Ishikawa (cell line): Measurements from ENCODE around the gene PCMTD2.

Experiments used
- CEBPB ChIP-seq: IDR thresholded peaks from 2 replicates; pipeline ENCODE4 v1.6.1; 2012
- CREB1 ChIP-seq: IDR thresholded peaks from 2 replicates; pipeline ENCODE4 v1.6.1; 2012; ENCODE audit warnings: low read depth
- EGR1 ChIP-seq: IDR thresholded peaks from 2 replicates; pipeline ENCODE4 v1.6.1; 2012
- EP300 ChIP-seq: IDR thresholded peaks from 2 replicates; pipeline ENCODE4 v1.6.1; 2012; ENCODE audit warnings: borderline replicate concordance
- FOXM1 ChIP-seq: IDR thresholded peaks from 2 replicates; pipeline ENCODE4 v1.6.1; 2012; ENCODE audit warnings: low read depth, borderline replicate concordance
- NFIC ChIP-seq: IDR thresholded peaks from 2 replicates; pipeline ENCODE4 v1.6.1; 2012
- RAD21 ChIP-seq: IDR thresholded peaks from 2 replicates; pipeline ENCODE4 v1.6.1; 2012; ENCODE audit warnings: low read depth
- TAF1 ChIP-seq: IDR thresholded peaks from 2 replicates; pipeline ENCODE4 v1.6.1; 2012; ENCODE audit warnings: low read depth, mild to moderate bottlenecking
- TCF12 ChIP-seq: IDR thresholded peaks from 2 replicates; pipeline ENCODE4 v1.6.1; 2012; ENCODE audit warnings: low read depth
- TEAD4 ChIP-seq: IDR thresholded peaks from 2 replicates; pipeline ENCODE4 v1.6.1; 2012
- YY1 ChIP-seq: IDR thresholded peaks from 2 replicates; pipeline ENCODE4 v1.6.1; 2012; ENCODE audit warnings: low read depth
- ZBTB7A ChIP-seq: IDR thresholded peaks from 2 replicates; pipeline ENCODE4 v1.6.1; 2012; ENCODE audit warnings: low read depth
- TF ChIP-seq, protein P1 (sequence below): IDR thresholded peaks from 2 replicates; pipeline ENCODE4 v1.6.1; 2012
- TF ChIP-seq, protein P2 (sequence below): IDR thresholded peaks from 2 replicates; pipeline ENCODE4 v1.6.1; 2012
- TF ChIP-seq, protein P3 (sequence below): IDR thresholded peaks from 2 replicates; pipeline ENCODE4 v1.6.1; 2012; ENCODE audit warnings: low read depth, mild to moderate bottlenecking

The PCMTD2 gene

DNA sequence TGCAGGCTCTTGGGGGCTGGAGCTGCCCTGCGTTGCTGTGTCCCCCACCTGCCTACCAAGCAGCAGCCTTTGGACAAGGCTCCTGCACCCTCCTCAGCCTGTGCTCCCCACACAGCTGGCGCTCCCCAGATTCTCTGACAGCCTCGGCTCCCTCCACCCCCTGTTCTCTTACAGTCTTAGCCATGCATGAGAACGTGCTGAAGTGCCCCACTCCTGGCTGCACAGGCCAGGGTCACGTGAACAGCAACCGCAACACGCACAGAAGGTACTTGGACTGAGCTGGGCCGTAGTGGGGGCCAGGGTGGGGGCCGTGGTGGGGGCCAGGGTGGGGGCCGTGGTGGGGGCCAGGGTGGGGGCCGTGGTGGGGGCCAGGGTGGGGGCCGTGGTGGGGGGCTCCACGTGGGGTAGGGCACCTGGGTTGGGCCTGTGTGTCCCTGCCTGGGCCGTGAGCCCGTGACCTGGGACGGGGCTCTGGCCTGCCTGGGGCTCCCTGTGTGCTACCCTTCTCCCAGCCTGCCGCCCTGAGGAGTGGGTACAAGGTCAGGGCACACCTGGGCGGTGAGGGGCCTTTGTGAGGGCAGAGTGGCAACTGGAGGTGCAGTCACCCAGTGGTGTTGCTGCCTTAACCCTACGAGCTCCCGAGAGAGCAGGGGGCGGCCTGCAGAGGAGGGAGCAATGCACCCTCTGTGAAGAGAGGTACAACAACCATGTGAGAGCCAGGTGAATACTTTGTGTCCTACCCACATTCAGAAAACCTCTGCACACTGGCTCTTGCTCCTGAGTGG, 43.5 kb upstream of the PCMTD2 start:
- no peak for TF ChIP-seq EGR1
- no peak for TF ChIP-seq EP300
- no peak for TF ChIP-seq CEBPB

DNA sequence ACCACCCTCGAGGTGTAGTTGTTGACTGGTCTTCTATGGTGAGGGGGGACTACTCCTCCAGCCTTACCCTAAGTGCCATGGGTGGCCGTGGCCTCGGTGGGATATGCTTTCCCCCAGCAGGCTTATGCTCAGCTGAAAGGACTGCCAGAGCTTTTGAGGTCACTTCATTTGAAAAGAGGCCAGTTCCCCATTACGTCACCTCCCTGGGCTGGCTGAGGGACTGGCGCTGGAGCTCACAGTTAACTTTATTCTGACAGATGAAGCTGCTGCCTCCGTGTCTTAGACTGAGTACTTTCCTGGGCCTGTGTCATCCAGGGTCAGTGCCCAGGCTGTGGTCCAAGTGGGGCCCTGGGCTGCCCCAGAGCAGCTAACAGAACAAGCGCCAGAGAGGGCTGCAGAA, 42.8 kb upstream of the PCMTD2 start:
- TF ChIP-seq CEBPB: no peak
- TF ChIP-seq EGR1: no peak
- TF ChIP-seq YY1: no peak
- no peak for TF ChIP-seq NFIC
- TF ChIP-seq, protein P1, sequence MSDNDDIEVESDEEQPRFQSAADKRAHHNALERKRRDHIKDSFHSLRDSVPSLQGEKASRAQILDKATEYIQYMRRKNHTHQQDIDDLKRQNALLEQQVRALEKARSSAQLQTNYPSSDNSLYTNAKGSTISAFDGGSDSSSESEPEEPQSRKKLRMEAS: no peak
- TF ChIP-seq RAD21: no peak
- TF ChIP-seq EP300: no peak
- no peak for TF ChIP-seq ZBTB7A
- TF ChIP-seq TEAD4: no peak
- TF ChIP-seq TCF12: no peak
- TF ChIP-seq, protein P2, sequence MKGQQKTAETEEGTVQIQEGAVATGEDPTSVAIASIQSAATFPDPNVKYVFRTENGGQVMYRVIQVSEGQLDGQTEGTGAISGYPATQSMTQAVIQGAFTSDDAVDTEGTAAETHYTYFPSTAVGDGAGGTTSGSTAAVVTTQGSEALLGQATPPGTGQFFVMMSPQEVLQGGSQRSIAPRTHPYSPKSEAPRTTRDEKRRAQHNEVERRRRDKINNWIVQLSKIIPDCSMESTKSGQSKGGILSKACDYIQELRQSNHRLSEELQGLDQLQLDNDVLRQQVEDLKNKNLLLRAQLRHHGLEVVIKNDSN: no peak
- TF ChIP-seq TAF1: no peak
- TF ChIP-seq CREB1: no peak
- TF ChIP-seq, protein P3, sequence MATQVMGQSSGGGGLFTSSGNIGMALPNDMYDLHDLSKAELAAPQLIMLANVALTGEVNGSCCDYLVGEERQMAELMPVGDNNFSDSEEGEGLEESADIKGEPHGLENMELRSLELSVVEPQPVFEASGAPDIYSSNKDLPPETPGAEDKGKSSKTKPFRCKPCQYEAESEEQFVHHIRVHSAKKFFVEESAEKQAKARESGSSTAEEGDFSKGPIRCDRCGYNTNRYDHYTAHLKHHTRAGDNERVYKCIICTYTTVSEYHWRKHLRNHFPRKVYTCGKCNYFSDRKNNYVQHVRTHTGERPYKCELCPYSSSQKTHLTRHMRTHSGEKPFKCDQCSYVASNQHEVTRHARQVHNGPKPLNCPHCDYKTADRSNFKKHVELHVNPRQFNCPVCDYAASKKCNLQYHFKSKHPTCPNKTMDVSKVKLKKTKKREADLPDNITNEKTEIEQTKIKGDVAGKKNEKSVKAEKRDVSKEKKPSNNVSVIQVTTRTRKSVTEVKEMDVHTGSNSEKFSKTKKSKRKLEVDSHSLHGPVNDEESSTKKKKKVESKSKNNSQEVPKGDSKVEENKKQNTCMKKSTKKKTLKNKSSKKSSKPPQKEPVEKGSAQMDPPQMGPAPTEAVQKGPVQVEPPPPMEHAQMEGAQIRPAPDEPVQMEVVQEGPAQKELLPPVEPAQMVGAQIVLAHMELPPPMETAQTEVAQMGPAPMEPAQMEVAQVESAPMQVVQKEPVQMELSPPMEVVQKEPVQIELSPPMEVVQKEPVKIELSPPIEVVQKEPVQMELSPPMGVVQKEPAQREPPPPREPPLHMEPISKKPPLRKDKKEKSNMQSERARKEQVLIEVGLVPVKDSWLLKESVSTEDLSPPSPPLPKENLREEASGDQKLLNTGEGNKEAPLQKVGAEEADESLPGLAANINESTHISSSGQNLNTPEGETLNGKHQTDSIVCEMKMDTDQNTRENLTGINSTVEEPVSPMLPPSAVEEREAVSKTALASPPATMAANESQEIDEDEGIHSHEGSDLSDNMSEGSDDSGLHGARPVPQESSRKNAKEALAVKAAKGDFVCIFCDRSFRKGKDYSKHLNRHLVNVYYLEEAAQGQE: no peak

DNA sequence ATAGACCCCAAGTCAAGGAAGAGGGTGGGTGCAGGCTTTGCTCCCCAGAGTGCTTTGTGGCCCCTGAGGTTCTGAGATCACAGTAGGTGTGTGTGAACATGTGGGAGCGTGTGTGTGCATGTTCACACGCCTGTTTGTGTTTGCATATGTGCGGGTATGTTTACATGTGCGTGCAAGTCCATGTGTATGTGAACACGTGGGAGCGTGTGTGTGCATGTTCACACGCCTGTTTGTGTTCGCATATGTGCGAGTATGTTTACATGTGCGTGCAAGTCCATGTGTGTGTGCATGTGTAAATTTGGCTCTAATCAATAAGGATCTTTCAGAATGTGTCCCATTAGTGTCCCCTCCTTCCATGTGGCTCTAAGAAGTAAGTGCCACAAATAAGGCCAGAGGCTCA, 41.4 kb upstream of the PCMTD2 start:
- TF ChIP-seq NFIC (no peak), TCF12 (no peak), ZBTB7A (no peak), RAD21 (no peak), EP300 (no peak), CEBPB (no peak), TAF1 (no peak), FOXM1 (no peak), CREB1 (no peak)
- TF ChIP-seq, protein P3: no peak
- TF ChIP-seq, protein P1: no peak

DNA sequence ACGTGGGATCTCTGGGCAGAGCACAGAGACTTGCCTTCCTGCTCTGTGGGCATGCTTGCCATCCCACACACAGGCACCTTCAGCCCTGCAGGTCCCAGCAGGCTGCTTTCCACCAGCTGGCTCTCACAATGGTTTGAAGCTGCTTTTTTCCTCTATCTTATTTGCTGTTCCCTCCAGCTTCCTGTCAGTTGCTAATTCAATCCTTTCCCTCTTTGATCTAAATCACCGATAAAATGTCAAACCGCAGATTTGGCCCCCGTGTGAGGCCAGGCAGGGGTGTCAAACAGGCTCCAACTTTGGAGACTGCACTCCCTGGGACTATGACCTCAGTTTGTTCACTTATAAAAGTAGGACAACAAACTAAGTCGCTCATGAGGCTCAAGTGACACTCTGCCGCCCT, 40.6 kb upstream of the PCMTD2 start:
- TF ChIP-seq CEBPB (no peak), EP300 (no peak), NFIC (no peak)

DNA sequence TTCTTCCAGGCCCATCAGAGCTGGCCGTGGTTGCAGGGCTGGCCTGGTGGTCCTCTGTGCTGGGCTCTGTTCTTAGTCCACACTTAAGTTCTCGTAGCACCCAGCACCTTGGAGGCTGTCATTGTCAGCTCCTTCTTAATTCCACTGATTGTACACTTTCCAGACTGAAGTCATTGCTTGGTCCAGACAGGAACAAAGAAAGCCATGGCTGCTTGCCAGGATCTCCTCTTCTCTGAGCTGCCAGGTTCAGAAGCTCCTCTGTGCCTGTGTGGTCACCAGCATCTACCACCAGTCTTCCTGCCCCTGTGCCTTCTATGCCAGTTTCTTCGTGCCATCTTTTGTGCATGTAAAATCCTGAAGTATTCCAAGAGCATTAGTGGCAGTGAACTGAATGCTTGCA, 39.5 kb upstream of the PCMTD2 start:
- TF ChIP-seq NFIC (no peak), TCF12 (no peak), EGR1 (no peak), RAD21 (no peak), CREB1 (no peak), ZBTB7A (no peak)
- TF ChIP-seq, protein P3: no peak
- TF ChIP-seq, protein P2: no peak
